HepG2 (cell line): Measurements from ENCODE around the gene SPOCD1.

Experiments used
- HDAC6 ChIP-seq: fragments of 200-600 bp; sonication (generic); IDR thresholded peaks from 2 replicates; pipeline ENCODE4 v1.7.0; 2017; ENCODE audit warnings: mild to moderate bottlenecking, antibody characterized with exemption, low read length, low read depth
- MXI1 ChIP-seq: IDR thresholded peaks from 3 replicates; pipeline ENCODE4 v1.6.1; 2012; ENCODE audit warnings: low read depth, low read length, inconsistent platforms, borderline replicate concordance
- YY1 ChIP-seq: IDR thresholded peaks from 2 replicates; pipeline ENCODE4 v1.6.1; 2011; ENCODE audit warnings: low read length, low read depth, moderate library complexity, mild to moderate bottlenecking; ENCODE audit not compliant: insufficient read depth, insufficient replicate concordance
- ZBTB40 ChIP-seq, 2 experiments: fragments of 450-650 bp in 1 of 2; sonication (generic) in 1 of 2; formaldehyde crosslinking in 1 of 2; IDR thresholded peaks; 2 replicates each; pipeline versions ENCODE4 v1.6.1 to v1.8.0; 2016 to 2022; ENCODE audit warnings: antibody characterized with exemption in 1 of 2, mild to moderate bottlenecking in 1 of 2, missing genetic modification reagents in 1 of 2
- ZNF446 ChIP-seq: sonication (generic); formaldehyde crosslinking; IDR thresholded peaks from 2 replicates; pipeline ENCODE4 v1.5.0; 2020; ENCODE audit warnings: mild to moderate bottlenecking, missing genetic modification reagents
- TF ChIP-seq, protein P1 (sequence below): IDR thresholded peaks from 2 replicates; pipeline ENCODE4 v1.6.1; 2016; ENCODE audit warnings: control low read depth

- TF ChIP-seq ZNF446 (CRISPR knock-in tag) (no peak), YY1 (no peak), ZBTB40 (IDR thresholded peaks at IDR 0.05) (no peak), ZBTB40 (CRISPR knock-in tag; IDR thresholded peaks at IDR 0.05) (no peak), HDAC6 (no peak), MXI1 (no peak)
- TF ChIP-seq, protein P1, sequence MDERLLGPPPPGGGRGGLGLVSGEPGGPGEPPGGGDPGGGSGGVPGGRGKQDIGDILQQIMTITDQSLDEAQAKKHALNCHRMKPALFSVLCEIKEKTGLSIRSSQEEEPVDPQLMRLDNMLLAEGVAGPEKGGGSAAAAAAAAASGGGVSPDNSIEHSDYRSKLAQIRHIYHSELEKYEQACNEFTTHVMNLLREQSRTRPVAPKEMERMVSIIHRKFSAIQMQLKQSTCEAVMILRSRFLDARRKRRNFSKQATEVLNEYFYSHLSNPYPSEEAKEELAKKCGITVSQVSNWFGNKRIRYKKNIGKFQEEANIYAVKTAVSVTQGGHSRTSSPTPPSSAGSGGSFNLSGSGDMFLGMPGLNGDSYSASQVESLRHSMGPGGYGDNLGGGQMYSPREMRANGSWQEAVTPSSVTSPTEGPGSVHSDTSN (CRISPR knock-in tag) = no peak
Measured at GRCh38 chr1:31785947-31786290, 29.9 kb downstream of the SPOCD1 start.
